Uterus (tissue), 2 donors: ENCODE data around the gene RANBP9.

Experiments used
- POLR2A ChIP-seq, 2 donors: fragments of 450-650 bp; IDR thresholded peaks; one replicate each; pipeline ENCODE4 v1.6.1; 2016; ENCODE audit warnings: antibody characterized with exemption in 2 of 2, mild to moderate bottlenecking in 1 of 2, moderate library complexity in 1 of 2
- TF ChIP-seq, protein P1 (sequence below), 4 experiments: fragments of 200-600 bp in 2 of 4; fragments of 450-650 bp in 2 of 4; sonication (generic) in 2 of 4; IDR thresholded peaks; one replicate each; pipeline ENCODE4 v1.5.1; 2016 to 2019; ENCODE audit warnings: antibody characterized with exemption in 4 of 4, mild to moderate bottlenecking in 2 of 4, moderate library complexity in 1 of 4

DNA sequence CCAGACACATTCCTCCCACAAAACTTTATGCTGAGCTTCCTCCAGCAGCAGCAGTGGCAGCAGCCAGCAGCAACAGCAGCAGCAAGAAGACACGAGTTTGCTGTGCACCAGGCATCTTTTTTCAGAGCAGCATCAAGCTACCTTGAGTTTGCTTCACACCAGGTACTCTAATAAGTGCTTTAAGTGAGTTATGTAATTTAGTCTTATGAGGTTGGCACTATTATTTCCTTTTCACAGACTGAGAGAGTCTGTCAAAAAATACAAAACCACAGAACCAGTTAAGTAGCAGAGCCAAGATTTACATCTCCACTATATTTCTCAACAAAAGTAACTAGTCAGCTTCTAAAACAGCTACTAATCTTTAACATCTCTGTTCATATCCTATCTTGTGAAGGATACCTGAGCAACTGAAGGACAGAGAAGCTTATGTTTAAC, 23.7 kb downstream of the RANBP9 start:
- TF ChIP-seq, protein P1, sequence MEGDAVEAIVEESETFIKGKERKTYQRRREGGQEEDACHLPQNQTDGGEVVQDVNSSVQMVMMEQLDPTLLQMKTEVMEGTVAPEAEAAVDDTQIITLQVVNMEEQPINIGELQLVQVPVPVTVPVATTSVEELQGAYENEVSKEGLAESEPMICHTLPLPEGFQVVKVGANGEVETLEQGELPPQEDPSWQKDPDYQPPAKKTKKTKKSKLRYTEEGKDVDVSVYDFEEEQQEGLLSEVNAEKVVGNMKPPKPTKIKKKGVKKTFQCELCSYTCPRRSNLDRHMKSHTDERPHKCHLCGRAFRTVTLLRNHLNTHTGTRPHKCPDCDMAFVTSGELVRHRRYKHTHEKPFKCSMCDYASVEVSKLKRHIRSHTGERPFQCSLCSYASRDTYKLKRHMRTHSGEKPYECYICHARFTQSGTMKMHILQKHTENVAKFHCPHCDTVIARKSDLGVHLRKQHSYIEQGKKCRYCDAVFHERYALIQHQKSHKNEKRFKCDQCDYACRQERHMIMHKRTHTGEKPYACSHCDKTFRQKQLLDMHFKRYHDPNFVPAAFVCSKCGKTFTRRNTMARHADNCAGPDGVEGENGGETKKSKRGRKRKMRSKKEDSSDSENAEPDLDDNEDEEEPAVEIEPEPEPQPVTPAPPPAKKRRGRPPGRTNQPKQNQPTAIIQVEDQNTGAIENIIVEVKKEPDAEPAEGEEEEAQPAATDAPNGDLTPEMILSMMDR (IDR thresholded peaks at IDR 0.05) = no peak
- TF ChIP-seq POLR2A (IDR thresholded peaks at IDR 0.05) = no peak
